ENCODE data around the gene P2RX4. TPM values are rescaled to one million over a fixed set of nuclear protein-coding genes. Genes with fewer than 3 reads are reported as not detected.

Gene P2RX4
- total and polyA plus RNA-seq, 2 of the 4 experiments (the other 2 are of a cell fraction) = 9.5 to 12.6 TPM

DNA sequence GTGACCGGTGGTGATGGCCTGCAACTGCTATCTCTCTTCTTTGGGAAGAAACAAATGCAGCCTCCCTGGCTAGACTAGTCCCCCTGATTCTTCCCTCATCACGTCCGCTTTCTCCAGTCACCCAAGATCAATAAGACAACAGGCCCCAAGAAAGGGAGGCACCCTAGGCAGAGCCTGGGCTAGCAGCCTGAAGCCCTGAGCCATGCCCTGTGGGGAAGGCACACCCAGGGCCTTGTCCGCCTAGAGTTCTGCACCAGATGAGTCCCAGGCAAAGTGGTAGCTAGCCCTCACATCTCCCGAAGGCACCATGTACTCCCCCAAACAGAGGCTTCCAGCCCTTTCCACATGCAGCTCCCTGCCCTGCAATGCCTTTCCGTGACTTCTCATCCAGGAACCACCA, 51.5 kb downstream of the P2RX4 start:
- CTCF ChIA-PET = no interaction called here
- Histone ChIP-seq H3K9me3 (ENCODE audit: control insufficient read depth, insufficient read depth, low read length) (no peaks in the 10 kb centered on the region), H2BK120ac (ENCODE audit: low read depth, low read length) (no peak overlapping the region), H4K8ac (ENCODE audit: low read depth in 2 of 2, low read length in 2 of 2) (no peak overlapping the region), H3K4me3 (ENCODE audit: insufficient read depth, low read depth, low read length) (no peak overlapping the region), H3K9me1 (ENCODE audit: insufficient read depth, low read length) (no peaks in the 10 kb centered on the region), H3K23ac (ENCODE audit: low read depth, low read length) (no peak overlapping the region), H3K36me3 (ENCODE audit: control insufficient read depth, insufficient read depth, low read length) (peaks cover 41% of the 10 kb centered on the region), H3K14ac (replicated peaks; ENCODE audit: low read depth, low read length) (no peak overlapping the region), H2BK20ac (ENCODE audit: low read depth, low read length) (no peak overlapping the region), H3K56ac (ENCODE audit: extremely low read depth, insufficient read depth, low read length) (no peak overlapping the region), H2AK9ac (replicated peaks; ENCODE audit: low read depth, low read length, poor library complexity) (no peak overlapping the region), H4K20me1 (ENCODE audit: insufficient read depth, low read length) (no peaks in the 10 kb centered on the region), H2BK5ac (ENCODE audit: low read depth, low read length, poor library complexity, severe bottlenecking) (no peak overlapping the region), H3K27me3 (ENCODE audit: control insufficient read depth, insufficient read depth, low read length) (no peaks in the 10 kb centered on the region), H3K79me1 (ENCODE audit: low read depth in 1 of 2, low read length in 2 of 2) (no peaks in the 10 kb centered on the region), H3K18ac (ENCODE audit: low read depth, low read length) (no peak overlapping the region), H2AFZ (replicated peaks; ENCODE audit: low read length, poor library complexity) (no peak overlapping the region), H3K4me1 (ENCODE audit: control insufficient read depth, insufficient read depth, low read length) (no peaks in the 10 kb centered on the region), H3K4ac (ENCODE audit: low read depth, low read length) (no peak overlapping the region), H4K5ac (ENCODE audit: low read depth, low read length) (no peak overlapping the region), H3K4me2 (ENCODE audit: low read depth, low read length) (no peak overlapping the region), H2BK15ac (ENCODE audit: low read depth, low read length) (no peak overlapping the region), H3K9ac (ENCODE audit: low read depth, low read length) (no peak overlapping the region), H4K91ac (ENCODE audit: insufficient read depth, low read depth, low read length) (no peak overlapping the region), H3K27ac (ENCODE audit: insufficient read depth, low read length) (no peak overlapping the region), H2AK5ac (ENCODE audit: low read depth, low read length) (no peak overlapping the region)
- no peak for TF ChIP-seq FOS (IDR thresholded peaks at IDR 0.05; ENCODE audit: low read depth, low read length)
- no peak for TF ChIP-seq MXI1 (IDR thresholded peaks at IDR 0.05; ENCODE audit: borderline replicate concordance, low read depth, low read length)
- TF ChIP-seq RFX5 (IDR thresholded peaks at IDR 0.05; ENCODE audit: low read depth, low read length) = no peak
- TF ChIP-seq, protein P1, sequence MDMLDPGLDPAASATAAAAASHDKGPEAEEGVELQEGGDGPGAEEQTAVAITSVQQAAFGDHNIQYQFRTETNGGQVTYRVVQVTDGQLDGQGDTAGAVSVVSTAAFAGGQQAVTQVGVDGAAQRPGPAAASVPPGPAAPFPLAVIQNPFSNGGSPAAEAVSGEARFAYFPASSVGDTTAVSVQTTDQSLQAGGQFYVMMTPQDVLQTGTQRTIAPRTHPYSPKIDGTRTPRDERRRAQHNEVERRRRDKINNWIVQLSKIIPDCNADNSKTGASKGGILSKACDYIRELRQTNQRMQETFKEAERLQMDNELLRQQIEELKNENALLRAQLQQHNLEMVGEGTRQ (IDR thresholded peaks at IDR 0.05; ENCODE audit: low read depth, low read length) = no peak
- TF ChIP-seq NFE2L2 (IDR thresholded peaks at IDR 0.05; ENCODE audit: low read depth, low read length) = no peak
- no peak for TF ChIP-seq SMC3 (IDR thresholded peaks at IDR 0.05; ENCODE audit: low read depth, low read length)
- no peak for TF ChIP-seq ELK1 (IDR thresholded peaks at IDR 0.05; ENCODE audit: borderline replicate concordance, low read depth, low read length)
- no peak for TF ChIP-seq POLR2A (IDR thresholded peaks at IDR 0.05; ENCODE audit: low read depth, low read length)
- no peak for TF ChIP-seq CHD1 (IDR thresholded peaks at IDR 0.05; ENCODE audit: low read depth, low read length)
- no peak for TF ChIP-seq MAFK (IDR thresholded peaks at IDR 0.05; ENCODE audit: low read depth, low read length)
- dilution Hi-C loops (cut with HindIII; ENCODE audit: low sequenced_read_pairs, unreplicated experiment) (no loop called here), in situ Hi-C loops (cut with MboI; ENCODE audit: low sequenced_read_pairs) (no loop called here), intact Hi-C loops (cut with micrococcal nuclease) (no loop called here)
- ATAC-seq (ENCODE audit: low read depth) = no peak
- POLR2A ChIA-PET (ENCODE audit: unreplicated experiment) = no interaction called here
- no peak for DNase-seq
- BruUV-seq (replicated peaks) = no TSS peak
- 83% methylated on average over 6 of the region's 6 CpGs; no CpG with 5 or more reads in 1 of the 2 experiments for WGBS, 2 experiments (ENCODE audit: extremely low coverage in 2 of 2, insufficient read length in 1 of 2)
